Stimulated activated CD4-positive, alpha-beta T cell treated with anti-CD3 and anti-CD28 coated beads, Interleukin-1b, Interleukin-23, amount 100 ng/mL, for 24 hours (primary cell): ENCODE data around the gene SH3BGRL2.

Experiments used
- DNase-seq, 4 experiments: peaks; one replicate each; pipeline ENCODE4 v3.0.0-alpha.2; 2020; ENCODE audit warnings: low read depth in 4 of 4, low spot score in 1 of 4

Gene SH3BGRL2

GRCh38 chr6:79694623-79695343 is 63.7 kb downstream of the SH3BGRL2 start:
- DNase-seq, result no peak

- no peak for DNase-seq
Observed at GRCh38 chr6:79697430-79697829, 66.3 kb downstream of the SH3BGRL2 start.

GRCh38 chr6:79699606-79700005 is 68.5 kb downstream of the SH3BGRL2 start:
- no peak for DNase-seq

GRCh38 chr6:79702691-79703090 is 71.6 kb downstream of the SH3BGRL2 start:
- no peak for DNase-seq

GRCh38 chr6:79704200-79704599 is 73.1 kb downstream of the SH3BGRL2 start:
- DNase-seq, result no peak

- DNase-seq, result no peak
Observed at GRCh38 chr6:79705456-79705995, 74.4 kb downstream of the SH3BGRL2 start.

- no peak for DNase-seq
Observed at GRCh38 chr6:79706527-79706926, 75.4 kb downstream of the SH3BGRL2 start.

- no peak for DNase-seq
Observed at GRCh38 chr6:79707621-79708020, 76.5 kb downstream of the SH3BGRL2 start.

GRCh38 chr6:79708095-79708791 is 77.1 kb downstream of the SH3BGRL2 start:
- DNase-seq, result no peak

GRCh38 chr6:79710127-79710526 is 79.0 kb downstream of the SH3BGRL2 start:
- DNase-seq, result no peak

GRCh38 chr6:79711167-79711566 is 80.0 kb downstream of the SH3BGRL2 start:
- DNase-seq, result no peak

GRCh38 chr6:79712144-79712543 is 81.0 kb downstream of the SH3BGRL2 start:
- DNase-seq, result no peak

GRCh38 chr6:79712616-79713135 is 81.5 kb downstream of the SH3BGRL2 start:
- DNase-seq, result no peak

GRCh38 chr6:79713701-79714322 is 82.7 kb downstream of the SH3BGRL2 start:
- peak in 3 of 4 experiments; percentile 9 to 16 (median 15) for DNase-seq

GRCh38 chr6:79717989-79718388 is 86.9 kb downstream of the SH3BGRL2 start:
- no peak for DNase-seq

GRCh38 chr6:79718509-79719247 is 87.5 kb downstream of the SH3BGRL2 start:
- no peak for DNase-seq

- DNase-seq, result no peak
Observed at GRCh38 chr6:79719248-79719960, 88.3 kb downstream of the SH3BGRL2 start.

- DNase-seq, result no peak
Observed at GRCh38 chr6:79724816-79725215, 93.7 kb downstream of the SH3BGRL2 start.

GRCh38 chr6:79731471-79731870 is 100.3 kb downstream of the SH3BGRL2 start:
- no peak for DNase-seq

- no peak for DNase-seq
Observed at GRCh38 chr6:79733388-79733787, 102.3 kb downstream of the SH3BGRL2 start.
